Right cardiac atrium (tissue), 5 donors: ENCODE data around the gene TBCC. TPM values are rescaled to one million over a fixed set of nuclear protein-coding genes. Genes with fewer than 3 reads are reported as not detected.

Source experiments
- ATAC-seq, 2 donors: fragments of 200-7000 bp; cut with Tn5 transposase; one replicate each; pipeline versions ENCODE4 v1.8.0 to v1.9.1; 2020; ENCODE audit warnings: moderate library complexity in 2 of 2, mild to moderate bottlenecking in 1 of 2
- DNase-seq, 3 donors: peaks; one replicate each; pipeline ENCODE4 v3.0.0-alpha.2; 2020
- H3K27ac ChIP-seq: one replicate; pipeline ENCODE4 v1.5.1; 2013; ENCODE audit warnings: mild to moderate bottlenecking, low read length, control low read depth, moderate library complexity
- H3K27me3 ChIP-seq: one replicate; pipeline ENCODE4 v1.6.1; 2013; ENCODE audit not compliant: control insufficient read depth, insufficient read depth
- H3K4me1 ChIP-seq: one replicate; pipeline ENCODE4 v1.6.1; 2013; ENCODE audit warnings: low read length; ENCODE audit not compliant: control insufficient read depth, insufficient read depth
- H3K4me3 ChIP-seq: one replicate; pipeline ENCODE4 v1.5.1; 2013; ENCODE audit warnings: low read length, control low read depth
- H3K9me3 ChIP-seq: one replicate; pipeline ENCODE4 v1.6.1; 2013; ENCODE audit warnings: low read length; ENCODE audit not compliant: control insufficient read depth
- WGBS: extraction: QIAGEN DNeasy Blood & Tissue Kit; methylation state at CpG from one replicate; pipeline ENCODE4 v1.1.7; 2013; 5-methylcytosine and 5-hydroxymethylcytosine counted together
- intact Hi-C, 4 donors: fragments of 100-400 bp; cut with DNase I; formaldehyde crosslinking; loops; one replicate each; pipeline versions ENCODE4 v1.11.0 to v1.14.0; 2022 to 2023
- polyA plus RNA-seq: library from polyadenylated mRNA; stranded (reverse); fragments of 200-250 nt; gene quantifications from one replicate; pipeline ENCODE4 v1.2.3, GENCODE V29; 2013
- total RNA-seq, 4 donors: library from RNA; stranded (reverse); fragmentation: NEBNext Ultra II Directional; extraction: Animal tissue kit (Norgen Biotek cat#: 25700); gene quantifications; one replicate each; pipeline ENCODE4 v1.2.1, GENCODE V29; 2021
- donor health status: healthy with polysubstance abuse.
- donor health status: DM: no; HTN: yes; CAD: no.
- donor health status: DM: no; HTN: no; CAD: no.
- donor health status: DM: no; HTN: yes; CAD: no; lungs with severe emphysema.
- donor health status: DM: yes; HTN: yes; CAD: no.

TBCC gene
- total and polyA plus RNA-seq, 5 donors: 13.9 to 18.2 (median 15.2) TPM

- WGBS: 95% methylated on average over 2 of the region's 2 CpGs
- DNase-seq: no peak
- no peak overlapping the region for H3K4me3 ChIP-seq
- no peak for ATAC-seq
- intact Hi-C loops: no loop called here
- peaks cover 4% of the 10 kb centered on the region for H3K4me1 ChIP-seq
- no peaks in the 10 kb centered on the region for H3K27me3 ChIP-seq
- no peaks in the 10 kb centered on the region for H3K9me3 ChIP-seq
- no peak overlapping the region for H3K27ac ChIP-seq
These were observed 23.9 kb upstream of the TBCC start for GRCh38 chr6:42769836-42770235.

GRCh38 chr6:42769051-42769450 lies 23.1 kb upstream of the TBCC start:
- H3K4me1 ChIP-seq: peaks cover 4% of the 10 kb centered on the region
- ATAC-seq (no peak), DNase-seq (no peak)
- no peak overlapping the region for H3K27ac ChIP-seq
- 96% methylated on average over 4 of the region's 4 CpGs for WGBS
- H3K9me3 ChIP-seq: no peaks in the 10 kb centered on the region
- no peaks in the 10 kb centered on the region for H3K27me3 ChIP-seq
- no peak overlapping the region for H3K4me3 ChIP-seq
- intact Hi-C loops: no loop called here

- intact Hi-C loops: no loop called here
- no peaks in the 10 kb centered on the region for H3K27me3 ChIP-seq
- H3K4me3 ChIP-seq: no peak overlapping the region
- H3K27ac ChIP-seq: no peak overlapping the region
- 94% methylated on average over 5 of the region's 5 CpGs for WGBS
- no peak for DNase-seq
- ATAC-seq: no peak
- no peaks in the 10 kb centered on the region for H3K9me3 ChIP-seq
- H3K4me1 ChIP-seq: peaks cover 4% of the 10 kb centered on the region
These were observed 20.3 kb upstream of the TBCC start for GRCh38 chr6:42766163-42766670.

GRCh38 chr6:42764911-42765648 lies 19.2 kb upstream of the TBCC start:
- WGBS: 82% methylated on average over 9 of the region's 9 CpGs
- Histone ChIP-seq H3K4me3 (no peak overlapping the region), H3K27me3 (no peaks in the 10 kb centered on the region), H3K9me3 (no peaks in the 10 kb centered on the region), H3K27ac (no peak overlapping the region), H3K4me1 (peaks cover 4% of the 10 kb centered on the region)
- intact Hi-C loops: no loop called here
- DNase-seq (no peak), ATAC-seq (no peak)

- WGBS: 71% methylated on average over 3 of the region's 3 CpGs
- DNase-seq (no peak), ATAC-seq (no peak)
- Histone ChIP-seq H3K27me3 (no peaks in the 10 kb centered on the region), H3K4me3 (no peak overlapping the region), H3K4me1 (peaks cover 4% of the 10 kb centered on the region), H3K9me3 (no peaks in the 10 kb centered on the region), H3K27ac (no peak overlapping the region)
- intact Hi-C loops: no loop called here
These were observed 17.0 kb upstream of the TBCC start for GRCh38 chr6:42762950-42763349.

GRCh38 chr6:42762426-42762859 lies 16.5 kb upstream of the TBCC start:
- H3K4me3 ChIP-seq: no peak overlapping the region
- H3K27me3 ChIP-seq: no peaks in the 10 kb centered on the region
- DNase-seq (no peak), ATAC-seq (no peak)
- intact Hi-C loops: no loop called here
- H3K27ac ChIP-seq: no peak overlapping the region
- H3K4me1 ChIP-seq: no peaks in the 10 kb centered on the region
- H3K9me3 ChIP-seq: no peaks in the 10 kb centered on the region
- 97% methylated on average over 3 of the region's 3 CpGs for WGBS

GRCh38 chr6:42761287-42762067 lies 15.6 kb upstream of the TBCC start:
- no peak for ATAC-seq
- H3K27me3 ChIP-seq: no peaks in the 10 kb centered on the region
- intact Hi-C loops: no loop called here

GRCh38 chr6:42758756-42759430 lies 13.0 kb upstream of the TBCC start:
- intact Hi-C loops: no loop called here
- ATAC-seq: no peak
- 90% methylated on average over 3 of the region's 3 CpGs for WGBS
- Histone ChIP-seq H3K27ac (no peak overlapping the region), H3K4me3 (no peak overlapping the region), H3K9me3 (no peaks in the 10 kb centered on the region), H3K4me1 (no peaks in the 10 kb centered on the region), H3K27me3 (no peaks in the 10 kb centered on the region)
- no peak for DNase-seq

More at GRCh38 chr6:42761287-42762067, 15.6 kb upstream of the TBCC start:
- Histone ChIP-seq H3K4me1 (no peaks in the 10 kb centered on the region), H3K4me3 (no peak overlapping the region), H3K9me3 (no peaks in the 10 kb centered on the region), H3K27ac (no peak overlapping the region)
- no peak for DNase-seq
- 90% methylated on average over 8 of the region's 8 CpGs for WGBS

GRCh38 chr6:42756722-42757121 lies 10.8 kb upstream of the TBCC start:
- no peaks in the 10 kb centered on the region for H3K4me1 ChIP-seq
- intact Hi-C loops: no loop called here
- WGBS: 88% methylated on average over 7 of the region's 7 CpGs
- DNase-seq (no peak), ATAC-seq (no peak)
- no peak overlapping the region for H3K27ac ChIP-seq
- no peaks in the 10 kb centered on the region for H3K27me3 ChIP-seq
- no peak overlapping the region for H3K4me3 ChIP-seq
- no peaks in the 10 kb centered on the region for H3K9me3 ChIP-seq

- Histone ChIP-seq H3K27ac (no peak overlapping the region), H3K9me3 (no peaks in the 10 kb centered on the region), H3K4me3 (no peak overlapping the region), H3K27me3 (no peaks in the 10 kb centered on the region), H3K4me1 (no peaks in the 10 kb centered on the region)
- intact Hi-C loops: no loop called here
- ATAC-seq (no peak), DNase-seq (no peak)
- 94% methylated on average over 5 of the region's 5 CpGs for WGBS
These were observed 8.9 kb upstream of the TBCC start for GRCh38 chr6:42754759-42755158.

GRCh38 chr6:42751055-42751454 lies 5.2 kb upstream of the TBCC start:
- Histone ChIP-seq H3K9me3 (no peaks in the 10 kb centered on the region), H3K27ac (no peak overlapping the region), H3K4me3 (no peak overlapping the region), H3K27me3 (no peaks in the 10 kb centered on the region), H3K4me1 (no peaks in the 10 kb centered on the region)
- no peak for ATAC-seq
- WGBS: 72% methylated on average over 3 of the region's 3 CpGs
- no peak for DNase-seq
- intact Hi-C loops: no loop called here
